Keratinocyte (primary cell): ENCODE data around the gene SLC6A7. TPM values are rescaled to one million over a fixed set of nuclear protein-coding genes. Genes with fewer than 3 reads are reported as not detected.
"Not testable (repeated sequence)": the region's sequence is repeated elsewhere in the genome, so short reads cannot be mapped to it uniquely, and the experiment has no call there.

Source experiments
- DNase-seq: peaks from one replicate; pipeline ENCODE4 v3.0.0-alpha.2; 2011; ENCODE audit warnings: low read depth, missing footprints, low spot score
- FAIRE-seq: peaks from 2 replicates; lab custom pipeline; 2011; peaks lifted over from hg19 to GRCh38; lab: Jason Lieb, UNC
- H2AFZ ChIP-seq: 2 replicates; pipeline ENCODE4 v1.6.0; 2012; ENCODE audit warnings: low read length, control low read depth, inconsistent platforms; ENCODE audit not compliant: control insufficient read depth
- H3K27ac ChIP-seq: 2 replicates; pipeline ENCODE4 v1.5.1; 2011; ENCODE audit warnings: low read length; ENCODE audit not compliant: control insufficient read depth, insufficient read depth
- H3K27me3 ChIP-seq: 3 replicates; pipeline ENCODE4 v1.6.0; 2011; ENCODE audit warnings: low read length; ENCODE audit not compliant: control insufficient read depth, insufficient read depth; ENCODE audit errors: extremely low read depth
- H3K36me3 ChIP-seq, 2 experiments: 2 replicates in 1 of 2; 3 replicates in 1 of 2; pipeline ENCODE4 v1.5.1; 2011; ENCODE audit warnings: low read length in 2 of 2, mild to moderate bottlenecking in 1 of 2; ENCODE audit not compliant: control insufficient read depth in 2 of 2, insufficient read depth in 2 of 2; ENCODE audit errors: extremely low read depth in 1 of 2
- H3K4me1 ChIP-seq: 3 replicates; pipeline ENCODE4 v1.5.1; 2011; ENCODE audit warnings: low read length; ENCODE audit not compliant: control insufficient read depth, insufficient read depth; ENCODE audit errors: extremely low read depth
- H3K4me2 ChIP-seq: 3 replicates; pipeline ENCODE4 v1.6.0; 2011; ENCODE audit warnings: low read depth, low read length; ENCODE audit not compliant: control insufficient read depth, insufficient read depth; ENCODE audit errors: extremely low read depth
- H3K4me3 ChIP-seq, 3 experiments: fragments of 200-600 bp in 1 of 3; sonication (generic) in 1 of 3; 2 replicates in 2 of 3; 3 replicates in 1 of 3; pipeline ENCODE4 v1.5.1; 2011 to 2016; ENCODE audit warnings: low read length in 3 of 3, mild to moderate bottlenecking in 3 of 3, control low read depth in 2 of 3, inconsistent platforms in 1 of 3, low read depth in 1 of 3, mixed read lengths in 1 of 3, mixed run types in 1 of 3, moderate library complexity in 1 of 3; ENCODE audit not compliant: control insufficient read depth in 2 of 3, insufficient read depth in 2 of 3; ENCODE audit errors: extremely low read depth in 1 of 3
- H3K79me2 ChIP-seq: 2 replicates; pipeline ENCODE4 v1.6.0; 2012; ENCODE audit warnings: low read length; ENCODE audit not compliant: control insufficient read depth, insufficient read depth
- H3K9ac ChIP-seq: 3 replicates; pipeline ENCODE4 v1.6.0; 2011; ENCODE audit warnings: low read length; ENCODE audit not compliant: control insufficient read depth, insufficient read depth; ENCODE audit errors: extremely low read depth
- H3K9me1 ChIP-seq: 3 replicates; pipeline ENCODE4 v1.6.0; 2011; ENCODE audit warnings: low read length; ENCODE audit not compliant: control insufficient read depth, insufficient read depth; ENCODE audit errors: extremely low read depth
- H3K9me3 ChIP-seq: 2 replicates; pipeline ENCODE4 v1.5.1; 2012; ENCODE audit warnings: low read depth, low read length; ENCODE audit not compliant: control insufficient read depth
- H4K20me1 ChIP-seq: 3 replicates; pipeline ENCODE4 v1.6.0; 2011; ENCODE audit warnings: low read length; ENCODE audit not compliant: control insufficient read depth, insufficient read depth; ENCODE audit errors: extremely low read depth
- EZH2 ChIP-seq: IDR thresholded peaks from one replicate; pipeline ENCODE4 v1.6.1; 2012; ENCODE audit warnings: inconsistent platforms, mild to moderate bottlenecking, low read length, moderate library complexity
- dilution Hi-C: fragments of 300-500 bp; cut with MboI; formaldehyde crosslinking; loops from one replicate; pipeline ENCODE4 v1.7.0; 2020; ENCODE audit warnings: low sequenced_read_pairs; ENCODE audit not compliant: extremely low pct_ligation_motif_present
- polyA plus RNA-seq, 5 experiments: library from polyadenylated mRNA; depleted of rRNA in 3 of 5; stranded (reverse) in 3 of 5; stranded (forward) in 1 of 5; unstranded in 1 of 5; fragments of >200 nt; gene quantifications; 1 replicate in 1 of 5; 2 replicates in 3 of 5; 3 replicates in 1 of 5; pipeline versions ENCODE4 v1.2.1 to v1.2.3, GENCODE V29; 2011 to 2012; ENCODE audit warnings: missing spikeins in 2 of 5, low read depth in 1 of 5, low replicate concordance in 1 of 5
- TF ChIP-seq, protein P1 (sequence below), 3 experiments: IDR thresholded peaks in 1 of 3; conservative IDR thresholded peaks in 1 of 3; optimal IDR thresholded peaks in 1 of 3; 2 replicates in 2 of 3; 3 replicates in 1 of 3; pipeline versions ENCODE3 to v1.5.1; 2011; ENCODE audit warnings: low read length in 3 of 3, mild to moderate bottlenecking in 3 of 3, moderate library complexity in 2 of 3, control low read depth in 1 of 3, inconsistent platforms in 1 of 3; ENCODE audit not compliant: insufficient read depth in 2 of 3; ENCODE audit errors: extremely low read depth in 1 of 3

SLC6A7 gene
- polyA plus RNA-seq, 1 donor (not counting 4 experiments of a cell fraction or from before 2014, with no cell fraction given), result not detected

DNA sequence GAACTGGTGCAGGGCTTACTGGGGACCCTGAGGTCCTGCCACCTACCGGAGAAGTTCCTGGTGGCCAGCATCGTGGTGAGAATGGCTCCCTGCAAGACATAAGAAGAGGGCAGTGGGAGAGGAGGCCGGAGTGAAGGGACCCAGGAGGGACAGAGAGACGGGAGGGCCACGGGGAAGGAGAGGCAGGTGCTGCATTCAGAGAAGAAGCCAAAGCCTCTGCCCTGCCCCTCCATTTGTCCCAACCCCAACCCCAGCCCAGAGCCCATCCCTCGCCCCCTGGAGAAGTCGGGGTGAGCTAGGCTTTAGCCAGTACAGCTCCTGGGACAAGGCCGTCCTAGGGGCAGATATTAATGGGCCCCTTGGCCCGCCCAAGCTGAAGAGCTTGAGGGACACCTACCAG lies 57.9 kb downstream of the SLC6A7 start:
- no peak for FAIRE-seq
- no peak overlapping the region for H3K9ac ChIP-seq
- no peak overlapping the region for H3K4me3 ChIP-seq
- peaks cover 6% of the 10 kb centered on the region for H3K27me3 ChIP-seq
- no peak overlapping the region for H3K4me2 ChIP-seq
- no peaks in the 10 kb centered on the region for H3K9me3 ChIP-seq
- DNase-seq, result no peak
- dilution Hi-C loops, result no loop called here
- no peaks in the 10 kb centered on the region for H3K36me3 ChIP-seq
- no peaks in the 10 kb centered on the region for H3K9me1 ChIP-seq
- H4K20me1 ChIP-seq, result no peaks in the 10 kb centered on the region
- H3K4me1 ChIP-seq, result no peaks in the 10 kb centered on the region
- no peak overlapping the region for H3K27ac ChIP-seq
- TF ChIP-seq, protein P1, sequence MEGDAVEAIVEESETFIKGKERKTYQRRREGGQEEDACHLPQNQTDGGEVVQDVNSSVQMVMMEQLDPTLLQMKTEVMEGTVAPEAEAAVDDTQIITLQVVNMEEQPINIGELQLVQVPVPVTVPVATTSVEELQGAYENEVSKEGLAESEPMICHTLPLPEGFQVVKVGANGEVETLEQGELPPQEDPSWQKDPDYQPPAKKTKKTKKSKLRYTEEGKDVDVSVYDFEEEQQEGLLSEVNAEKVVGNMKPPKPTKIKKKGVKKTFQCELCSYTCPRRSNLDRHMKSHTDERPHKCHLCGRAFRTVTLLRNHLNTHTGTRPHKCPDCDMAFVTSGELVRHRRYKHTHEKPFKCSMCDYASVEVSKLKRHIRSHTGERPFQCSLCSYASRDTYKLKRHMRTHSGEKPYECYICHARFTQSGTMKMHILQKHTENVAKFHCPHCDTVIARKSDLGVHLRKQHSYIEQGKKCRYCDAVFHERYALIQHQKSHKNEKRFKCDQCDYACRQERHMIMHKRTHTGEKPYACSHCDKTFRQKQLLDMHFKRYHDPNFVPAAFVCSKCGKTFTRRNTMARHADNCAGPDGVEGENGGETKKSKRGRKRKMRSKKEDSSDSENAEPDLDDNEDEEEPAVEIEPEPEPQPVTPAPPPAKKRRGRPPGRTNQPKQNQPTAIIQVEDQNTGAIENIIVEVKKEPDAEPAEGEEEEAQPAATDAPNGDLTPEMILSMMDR (optimal IDR thresholded peaks at IDR 0.05 in 1 of 3, IDR thresholded peaks at IDR 0.05 in 1 of 3, conservative IDR thresholded peaks at IDR 0.05 in 1 of 3; ENCODE audit: extremely low read depth in 1 of 3, insufficient read depth in 2 of 3, low read length in 3 of 3), result no peak
- TF ChIP-seq EZH2, result no peak
- H2AFZ ChIP-seq, result no peak overlapping the region
- H3K79me2 ChIP-seq, result no peaks in the 10 kb centered on the region

DNA sequence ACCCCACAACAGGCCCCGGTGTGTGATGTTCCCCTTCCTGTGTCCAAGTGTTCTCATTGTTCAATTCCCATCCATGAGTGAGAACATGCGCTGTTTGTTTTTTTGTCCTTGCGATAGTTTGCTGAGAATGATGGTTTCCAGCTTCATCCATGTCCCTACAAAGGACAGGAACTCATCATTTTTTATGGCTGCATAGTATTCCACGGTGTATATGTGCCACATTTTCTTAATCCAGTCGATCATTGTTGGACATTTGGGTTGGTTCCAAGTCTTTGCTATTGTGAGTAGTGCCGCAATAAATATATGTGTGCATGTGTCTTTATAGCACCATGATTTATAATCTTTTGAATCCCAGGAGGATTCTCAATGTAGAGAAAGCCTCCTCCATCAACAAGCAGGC lies 58.6 kb downstream of the SLC6A7 start:
- H3K27ac ChIP-seq, H3K9ac ChIP-seq, H3K4me2 ChIP-seq, H3K4me3 ChIP-seq, dilution Hi-C loops, H3K79me2 ChIP-seq, H4K20me1 ChIP-seq, H2AFZ ChIP-seq, FAIRE-seq, H3K27me3 ChIP-seq, DNase-seq, H3K4me1 ChIP-seq, H3K9me1 ChIP-seq, H3K9me3 ChIP-seq, H3K36me3 ChIP-seq: not testable (repeated sequence)

DNA sequence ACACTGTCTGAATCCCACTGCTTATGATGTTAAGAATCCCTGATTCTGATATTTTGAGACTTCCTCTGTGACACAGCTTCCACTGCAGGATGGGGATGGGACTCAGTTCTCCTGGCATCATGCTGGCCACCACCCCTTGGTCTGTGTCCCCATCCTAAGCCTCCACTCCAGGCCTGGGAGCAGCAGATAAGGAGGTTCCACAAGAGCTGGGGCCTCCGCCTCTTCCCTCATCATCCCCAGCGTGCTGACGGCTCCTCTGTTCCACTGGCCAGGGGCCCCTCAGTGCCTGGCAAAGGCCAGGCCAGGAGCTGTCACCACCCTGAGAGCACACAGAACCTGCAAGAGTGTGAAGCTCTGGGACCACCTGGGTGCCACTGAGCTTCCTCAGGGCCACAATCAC lies 59.1 kb downstream of the SLC6A7 start:
- Histone ChIP-seq H3K4me3 (no peak overlapping the region), H3K36me3 (no peaks in the 10 kb centered on the region), H3K9me1 (no peaks in the 10 kb centered on the region), H3K9me3 (no peaks in the 10 kb centered on the region), H3K79me2 (no peaks in the 10 kb centered on the region), H3K4me1 (no peaks in the 10 kb centered on the region), H4K20me1 (no peaks in the 10 kb centered on the region), H3K27ac (no peak overlapping the region), H2AFZ (no peak overlapping the region), H3K9ac (no peak overlapping the region), H3K4me2 (no peak overlapping the region), H3K27me3 (no peaks in the 10 kb centered on the region)
- no peak for DNase-seq
- TF ChIP-seq EZH2, result no peak
- TF ChIP-seq, protein P1 (optimal IDR thresholded peaks at IDR 0.05 in 1 of 3, IDR thresholded peaks at IDR 0.05 in 1 of 3, conservative IDR thresholded peaks at IDR 0.05 in 1 of 3; ENCODE audit: extremely low read depth in 1 of 3, insufficient read depth in 2 of 3, low read length in 3 of 3), result no peak
- no peak for FAIRE-seq
- dilution Hi-C loops, result no loop called here
